Limb (tissue), 2 donors: ENCODE results near the gene DERL2.

Experiments
- DNase-seq, 2 donors: peaks; one replicate each; pipeline ENCODE4 v3.0.0-alpha.2; 2016; ENCODE audit errors: extremely low spot score in 2 of 2

DERL2 gene

GRCh38 chr17:5485270-5486205 is at the start of gene DERL2:
Gene DERL2 (minus strand): TSS chr17:5486178. CDS start chr17:5486161, 17 bp downstream.
- DNase-seq, result no peak

- DNase-seq, result no peak
Measured at GRCh38 chr17:5535436-5535835, 49.5 kb upstream of the DERL2 start.

- DNase-seq, result no peak
Measured at GRCh38 chr17:5533486-5534315, 47.7 kb upstream of the DERL2 start.

- no peak for DNase-seq
Measured at GRCh38 chr17:5532581-5532980, 46.6 kb upstream of the DERL2 start.

GRCh38 chr17:5531085-5531418 is 45.1 kb upstream of the DERL2 start:
- DNase-seq, result no peak

GRCh38 chr17:5530265-5531084 is 44.5 kb upstream of the DERL2 start:
- DNase-seq, result no peak

- no peak for DNase-seq
Measured at GRCh38 chr17:5527601-5528250, 41.7 kb upstream of the DERL2 start.

GRCh38 chr17:5526821-5527598 is 41.0 kb upstream of the DERL2 start:
- DNase-seq, result peak; percentile 85 to 86

- no peak for DNase-seq
Measured at GRCh38 chr17:5523249-5523648, 37.3 kb upstream of the DERL2 start.

- DNase-seq, result no peak
Measured at GRCh38 chr17:5522476-5522875, 36.5 kb upstream of the DERL2 start.

GRCh38 chr17:5516060-5516792 is 30.2 kb upstream of the DERL2 start:
- no peak for DNase-seq

- DNase-seq, result no peak
Measured at GRCh38 chr17:5514976-5515375, 29.0 kb upstream of the DERL2 start.

GRCh38 chr17:5513628-5514027 is 27.6 kb upstream of the DERL2 start:
- DNase-seq, result no peak

GRCh38 chr17:5511401-5512225 is 25.6 kb upstream of the DERL2 start:
- DNase-seq, result peak; percentile 24 to 70

- DNase-seq, result no peak
Measured at GRCh38 chr17:5510771-5511170, 24.8 kb upstream of the DERL2 start.

GRCh38 chr17:5509482-5509881 is 23.5 kb upstream of the DERL2 start:
- DNase-seq, result no peak

GRCh38 chr17:5508810-5509209 is 22.8 kb upstream of the DERL2 start:
- DNase-seq, result no peak

- no peak for DNase-seq
Measured at GRCh38 chr17:5506307-5506706, 20.3 kb upstream of the DERL2 start.

GRCh38 chr17:5502552-5502951 is 16.6 kb upstream of the DERL2 start:
- no peak for DNase-seq
